ENCODE results near the gene CHMP2B.

GRCh38 chr3:87269723-87270122 is 42.6 kb downstream of the CHMP2B start:
- TF ChIP-seq CTCF (IDR thresholded peaks at IDR 0.05; ENCODE audit: insufficient read depth, low read depth, low read length), result no peak
- TF ChIP-seq EZH2 (IDR thresholded peaks at IDR 0.05; ENCODE audit: insufficient read depth, low read length), result no peak
